ENCODE results near the gene CLSTN2. TPM values are rescaled to one million over a fixed set of nuclear protein-coding genes. Genes with fewer than 3 reads are reported as not detected.

The CLSTN2 gene
- total and polyA plus RNA-seq, 2 of the 4 experiments (the other 2 are of a cell fraction) = under 0.01 to 0.07 TPM

GRCh38 chr3:140388202-140388922 is 453.4 kb downstream of the CLSTN2 start:
- Histone ChIP-seq H3K9me3 (ENCODE audit: control insufficient read depth, insufficient read depth, low read length) (no peaks in the 10 kb centered on the region), H3K23ac (ENCODE audit: low read depth, low read length) (no peak overlapping the region), H3K9ac (ENCODE audit: low read depth, low read length) (no peak overlapping the region), H3K56ac (ENCODE audit: extremely low read depth, insufficient read depth, low read length) (no peak overlapping the region), H3K27me3 (ENCODE audit: control insufficient read depth, insufficient read depth, low read length) (no peaks in the 10 kb centered on the region), H4K20me1 (ENCODE audit: insufficient read depth, low read length) (no peaks in the 10 kb centered on the region), H4K5ac (ENCODE audit: low read depth, low read length) (no peak overlapping the region), H3K18ac (ENCODE audit: low read depth, low read length) (no peak overlapping the region), H4K91ac (ENCODE audit: insufficient read depth, low read depth, low read length) (no peak overlapping the region), H3K9me1 (ENCODE audit: insufficient read depth, low read length) (no peaks in the 10 kb centered on the region), H2BK20ac (ENCODE audit: low read depth, low read length) (no peak overlapping the region), H2AK5ac (ENCODE audit: low read depth, low read length) (no peak overlapping the region), H3K4me2 (ENCODE audit: low read depth, low read length) (no peak overlapping the region), H3K27ac (ENCODE audit: insufficient read depth, low read length) (no peak overlapping the region), H2AK9ac (replicated peaks; ENCODE audit: low read depth, low read length, poor library complexity) (no peak overlapping the region), H2BK15ac (ENCODE audit: low read depth, low read length) (no peak overlapping the region), H3K79me1 (ENCODE audit: low read depth in 1 of 2, low read length in 2 of 2) (no peaks in the 10 kb centered on the region), H3K4ac (ENCODE audit: low read depth, low read length) (no peak overlapping the region), H2BK120ac (ENCODE audit: low read depth, low read length) (no peak overlapping the region), H3K4me3 (ENCODE audit: insufficient read depth, low read depth, low read length) (no peak overlapping the region), H2BK5ac (ENCODE audit: low read depth, low read length, poor library complexity, severe bottlenecking) (no peak overlapping the region), H3K4me1 (ENCODE audit: control insufficient read depth, insufficient read depth, low read length) (no peaks in the 10 kb centered on the region), H3K14ac (replicated peaks; ENCODE audit: low read depth, low read length) (no peak overlapping the region), H2AFZ (replicated peaks; ENCODE audit: low read length, poor library complexity) (no peak overlapping the region), H3K36me3 (ENCODE audit: control insufficient read depth, insufficient read depth, low read length) (no peaks in the 10 kb centered on the region), H4K8ac (ENCODE audit: low read depth in 2 of 2, low read length in 2 of 2) (no peak overlapping the region)
- TF ChIP-seq FOS (IDR thresholded peaks at IDR 0.05; ENCODE audit: low read depth, low read length) (no peak), MAFK (IDR thresholded peaks at IDR 0.05; ENCODE audit: low read depth, low read length) (no peak), CTCF (conservative IDR thresholded peaks at IDR 0.05; ENCODE audit: low read depth, low read length) (no peak), CEBPB (IDR thresholded peaks at IDR 0.05; ENCODE audit: low read depth, low read length) (no peak), POLR2A (IDR thresholded peaks at IDR 0.05; ENCODE audit: low read depth, low read length) (no peak), RAD21 (IDR thresholded peaks at IDR 0.05; ENCODE audit: low read length) (no peak), BHLHE40 (IDR thresholded peaks at IDR 0.05; ENCODE audit: low read depth, low read length) (no peak), RFX5 (IDR thresholded peaks at IDR 0.05; ENCODE audit: low read depth, low read length) (no peak), SMC3 (IDR thresholded peaks at IDR 0.05; ENCODE audit: low read depth, low read length) (no peak), MAZ (IDR thresholded peaks at IDR 0.05; ENCODE audit: borderline replicate concordance, low read depth, low read length) (no peak), ELK1 (IDR thresholded peaks at IDR 0.05; ENCODE audit: borderline replicate concordance, low read depth, low read length) (no peak), MXI1 (IDR thresholded peaks at IDR 0.05; ENCODE audit: borderline replicate concordance, low read depth, low read length) (no peak), NFE2L2 (IDR thresholded peaks at IDR 0.05; ENCODE audit: low read depth, low read length) (no peak), USF2 (IDR thresholded peaks at IDR 0.05; ENCODE audit: low read depth, low read length) (no peak)
- no CpG with 5 or more reads among the region's 2 CpGs for WGBS, 2 experiments (ENCODE audit: extremely low coverage in 2 of 2, insufficient read length in 1 of 2)
- POLR2A ChIA-PET (ENCODE audit: unreplicated experiment) = no interaction called here
- intact Hi-C loops (cut with micrococcal nuclease) = no loop called here
- dilution Hi-C loops (cut with HindIII; ENCODE audit: low sequenced_read_pairs, unreplicated experiment) = no loop called here
- in situ Hi-C loops (cut with MboI; ENCODE audit: low sequenced_read_pairs) = no loop called here
- ATAC-seq (ENCODE audit: low read depth) (no peak), DNase-seq (no peak)
- BruUV-seq (replicated peaks) = no TSS peak
- CTCF ChIA-PET = no interaction called here

Data from IMR-90 (cell line).